ENCODE data around the gene MTMR1.

Gene MTMR1

DNA sequence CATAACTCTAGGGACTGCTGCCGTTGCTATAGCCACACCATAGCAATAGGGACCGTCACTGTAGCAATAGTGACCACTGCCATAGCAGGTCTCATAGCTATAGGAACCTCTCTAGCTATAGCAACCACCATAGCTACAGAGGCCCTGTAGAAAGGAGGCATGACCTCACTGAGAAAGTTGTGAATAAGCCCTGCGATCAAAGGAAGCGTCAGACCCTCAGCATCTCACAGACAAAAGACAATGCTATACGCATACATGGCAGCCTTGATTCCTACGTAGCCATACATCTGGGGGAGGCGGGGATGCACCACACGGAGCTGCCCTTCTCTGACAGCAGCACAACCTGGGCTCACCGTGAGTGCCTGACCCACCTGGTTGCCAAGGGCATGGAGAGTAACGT is 88.5 kb downstream of the MTMR1 start:
- no peak overlapping the region for H3K9ac ChIP-seq (ENCODE audit: low read depth, low read length)
- H3K4me3 ChIP-seq (ENCODE audit: low read depth, low read length), result no peak overlapping the region
- H3K4me1 ChIP-seq (ENCODE audit: control insufficient read depth, insufficient read depth, low read length), result peaks cover 13% of the 10 kb centered on the region
- H3K27ac ChIP-seq (ENCODE audit: low read depth, low read length), result no peak overlapping the region
- H3K9me3 ChIP-seq (ENCODE audit: control insufficient read depth, insufficient read depth, low read length), result peaks cover 22% of the 10 kb centered on the region; the same call in 1 of the 2 replicates
- no peaks in the 10 kb centered on the region for H3K27me3 ChIP-seq (ENCODE audit: control insufficient read depth, insufficient read depth, low read length)
- no peaks in the 10 kb centered on the region for H3K36me3 ChIP-seq (ENCODE audit: control insufficient read depth, insufficient read depth, low read length)

DNA sequence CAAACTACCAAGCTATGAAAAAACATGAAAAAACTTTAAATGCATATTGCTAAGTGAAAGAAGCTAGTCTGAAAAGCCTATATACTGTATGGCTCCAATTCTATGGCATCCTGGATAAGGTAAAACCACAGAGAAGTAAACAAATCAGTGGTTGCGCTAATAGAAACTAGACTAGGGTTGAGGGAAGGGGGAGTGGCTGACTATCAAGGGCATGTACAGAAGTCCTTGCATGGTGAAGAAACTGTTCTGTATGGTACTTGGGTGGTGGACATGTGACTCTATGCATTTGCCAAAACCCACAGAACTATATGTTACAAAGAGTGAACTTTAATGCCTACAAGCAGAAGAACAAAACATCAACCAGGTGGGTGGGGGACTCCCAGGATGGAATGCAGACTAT is 96.8 kb downstream of the MTMR1 start:
- H3K9me3 ChIP-seq (ENCODE audit: control insufficient read depth, insufficient read depth, low read length), result peaks cover 11% of the 10 kb centered on the region; the same call in 1 of the 2 replicates
- peaks cover 40% of the 10 kb centered on the region for H3K36me3 ChIP-seq (ENCODE audit: control insufficient read depth, insufficient read depth, low read length)
- no peak overlapping the region for H3K4me3 ChIP-seq (ENCODE audit: low read depth, low read length)
- H3K27me3 ChIP-seq (ENCODE audit: control insufficient read depth, insufficient read depth, low read length), result no peaks in the 10 kb centered on the region
- H3K4me1 ChIP-seq (ENCODE audit: control insufficient read depth, insufficient read depth, low read length), result no peaks in the 10 kb centered on the region
- no peak overlapping the region for H3K9ac ChIP-seq (ENCODE audit: low read depth, low read length)
- no peak overlapping the region for H3K27ac ChIP-seq (ENCODE audit: low read depth, low read length)

DNA sequence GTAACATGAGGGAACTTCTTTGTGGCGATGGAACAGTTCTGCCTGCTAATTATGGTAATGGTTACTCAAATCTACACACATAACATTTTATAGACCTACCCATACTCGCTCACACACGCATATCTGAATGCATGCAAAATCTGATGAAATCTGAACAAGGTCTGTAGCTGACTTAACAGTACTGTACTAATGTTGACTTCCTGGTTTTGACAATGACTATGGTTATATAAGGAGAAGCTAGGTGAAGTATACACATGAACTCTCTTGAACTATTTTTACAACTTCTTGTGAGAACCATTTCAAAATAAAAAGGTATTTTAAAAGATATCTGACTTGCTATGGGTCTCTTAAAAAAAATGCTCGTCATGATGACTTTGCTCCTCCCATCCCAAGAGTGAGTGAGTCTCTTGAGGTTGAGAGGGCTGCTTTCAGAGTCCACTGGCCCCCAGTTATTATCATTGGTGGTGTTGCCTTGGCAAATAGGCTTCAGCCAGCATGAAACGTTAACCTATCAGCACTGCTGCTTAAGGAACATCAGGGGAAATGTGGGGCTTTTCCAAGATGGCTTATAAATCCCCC is 99.8 kb downstream of the MTMR1 start:
- H3K4me3 ChIP-seq (ENCODE audit: low read depth, low read length), result no peak overlapping the region
- H3K36me3 ChIP-seq (ENCODE audit: control insufficient read depth, insufficient read depth, low read length), result peaks cover 47% of the 10 kb centered on the region
- H3K27ac ChIP-seq (ENCODE audit: low read depth, low read length), result no peak overlapping the region
- no peak overlapping the region for H3K9ac ChIP-seq (ENCODE audit: low read depth, low read length)
- no peaks in the 10 kb centered on the region for H3K4me1 ChIP-seq (ENCODE audit: control insufficient read depth, insufficient read depth, low read length)
- H3K9me3 ChIP-seq (ENCODE audit: control insufficient read depth, insufficient read depth, low read length), result peaks cover 12% of the 10 kb centered on the region; the same call in 1 of the 2 replicates
- no peaks in the 10 kb centered on the region for H3K27me3 ChIP-seq (ENCODE audit: control insufficient read depth, insufficient read depth, low read length)

DNA sequence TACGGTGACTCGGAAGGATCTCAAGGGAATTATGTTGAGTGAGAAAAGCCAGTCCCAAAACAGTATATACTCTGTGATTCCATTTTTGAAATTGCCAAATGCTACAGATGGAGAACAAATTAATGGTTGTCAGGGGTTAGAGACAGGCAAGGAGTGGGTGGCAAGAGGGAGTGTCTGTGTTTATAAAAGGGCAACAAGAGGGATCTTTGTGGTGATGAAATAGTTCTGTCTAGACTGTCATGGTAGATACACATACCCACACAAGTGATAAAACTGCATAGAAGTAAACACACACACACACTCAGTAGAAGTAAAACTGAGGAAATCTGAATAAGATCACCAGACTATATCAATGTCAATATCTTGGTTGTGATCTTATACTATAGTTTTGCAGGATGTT is 112.5 kb downstream of the MTMR1 start:
- Histone ChIP-seq H3K27ac (ENCODE audit: low read depth, low read length) (no peak overlapping the region), H3K27me3 (ENCODE audit: control insufficient read depth, insufficient read depth, low read length) (no peaks in the 10 kb centered on the region), H3K36me3 (ENCODE audit: control insufficient read depth, insufficient read depth, low read length) (0 out of 2 replicates have a peak, but pooled peaks cover 2% of the 10 kb centered on the region), H3K9me3 (ENCODE audit: control insufficient read depth, insufficient read depth, low read length) (peaks cover 19% of the 10 kb centered on the region; the same call in 1 of the 2 replicates), H3K4me1 (ENCODE audit: control insufficient read depth, insufficient read depth, low read length) (no peaks in the 10 kb centered on the region), H3K4me3 (ENCODE audit: low read depth, low read length) (no peak overlapping the region), H3K9ac (ENCODE audit: low read depth, low read length) (no peak overlapping the region)

DNA sequence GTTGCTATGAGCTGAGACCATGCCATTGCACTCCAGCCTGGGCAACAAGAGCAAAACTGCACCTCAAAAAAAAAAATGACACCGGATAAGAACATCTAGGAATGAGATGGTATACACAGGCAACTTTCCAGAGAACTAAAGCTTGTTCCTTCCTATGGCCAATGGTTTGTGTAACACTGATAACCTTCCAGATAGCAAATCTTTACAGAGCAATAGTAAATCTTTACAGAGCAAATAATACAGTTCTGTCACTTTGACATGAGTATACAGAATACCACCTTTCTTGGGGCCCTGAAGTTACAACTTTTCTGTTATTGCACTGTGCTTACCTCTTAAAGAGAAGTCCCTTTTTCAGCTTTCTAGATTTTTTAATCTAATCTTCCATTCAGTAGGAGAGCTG is 113.6 kb downstream of the MTMR1 start:
- no peak overlapping the region for H3K9ac ChIP-seq (ENCODE audit: low read depth, low read length)
- no peak overlapping the region for H3K27ac ChIP-seq (ENCODE audit: low read depth, low read length)
- H3K4me1 ChIP-seq (ENCODE audit: control insufficient read depth, insufficient read depth, low read length), result no peaks in the 10 kb centered on the region
- H3K9me3 ChIP-seq (ENCODE audit: control insufficient read depth, insufficient read depth, low read length), result peaks cover 19% of the 10 kb centered on the region; the same call in 1 of the 2 replicates
- H3K4me3 ChIP-seq (ENCODE audit: low read depth, low read length), result no peak overlapping the region
- no peaks in the 10 kb centered on the region for H3K27me3 ChIP-seq (ENCODE audit: control insufficient read depth, insufficient read depth, low read length)
- 0 out of 2 replicates have a peak, but pooled peaks cover 2% of the 10 kb centered on the region for H3K36me3 ChIP-seq (ENCODE audit: control insufficient read depth, insufficient read depth, low read length)

DNA sequence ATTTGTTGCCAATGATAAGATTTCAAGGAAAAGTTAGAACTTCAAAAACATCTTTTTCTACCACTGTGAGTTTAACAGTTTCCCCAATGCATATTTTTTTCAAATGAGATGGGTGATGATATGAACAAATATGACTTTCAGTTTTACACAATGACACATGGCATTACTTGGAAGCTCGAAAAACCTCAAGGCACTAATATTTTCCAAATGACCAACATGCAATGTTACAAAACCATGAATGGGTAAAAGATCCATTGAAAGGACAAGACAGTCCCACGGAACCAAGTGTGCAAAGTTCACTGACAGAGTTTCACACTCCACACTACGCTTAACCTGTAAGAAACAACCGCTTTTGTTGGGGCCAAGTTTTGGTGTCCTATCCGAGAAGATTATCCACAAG is 120.7 kb downstream of the MTMR1 start:
- Histone ChIP-seq H3K27ac (ENCODE audit: low read depth, low read length) (no peak overlapping the region), H3K36me3 (ENCODE audit: control insufficient read depth, insufficient read depth, low read length) (no peaks in the 10 kb centered on the region; the same call in 1 of the 2 replicates), H3K4me3 (ENCODE audit: low read depth, low read length) (no peak overlapping the region), H3K27me3 (ENCODE audit: control insufficient read depth, insufficient read depth, low read length) (no peaks in the 10 kb centered on the region), H3K4me1 (ENCODE audit: control insufficient read depth, insufficient read depth, low read length) (no peaks in the 10 kb centered on the region), H3K9ac (ENCODE audit: low read depth, low read length) (no peak overlapping the region), H3K9me3 (ENCODE audit: control insufficient read depth, insufficient read depth, low read length) (0 out of 2 replicates have a peak, but pooled peaks cover 10% of the 10 kb centered on the region)
